HG03064 (cell line): ENCODE results near the gene COL15A1.
"Not testable (repeated sequence)": the region's sequence is repeated elsewhere in the genome, so short reads cannot be mapped to it uniquely, and the experiment has no call there.

Experiments used
- ATAC-seq: cut with Tn5 transposase; IDR thresholded peaks from one replicate; pipeline ENCODE4 v1.9.1; 2021; ENCODE audit warnings: low read depth; ENCODE audit not compliant: unreplicated experiment

COL15A1 gene

DNA sequence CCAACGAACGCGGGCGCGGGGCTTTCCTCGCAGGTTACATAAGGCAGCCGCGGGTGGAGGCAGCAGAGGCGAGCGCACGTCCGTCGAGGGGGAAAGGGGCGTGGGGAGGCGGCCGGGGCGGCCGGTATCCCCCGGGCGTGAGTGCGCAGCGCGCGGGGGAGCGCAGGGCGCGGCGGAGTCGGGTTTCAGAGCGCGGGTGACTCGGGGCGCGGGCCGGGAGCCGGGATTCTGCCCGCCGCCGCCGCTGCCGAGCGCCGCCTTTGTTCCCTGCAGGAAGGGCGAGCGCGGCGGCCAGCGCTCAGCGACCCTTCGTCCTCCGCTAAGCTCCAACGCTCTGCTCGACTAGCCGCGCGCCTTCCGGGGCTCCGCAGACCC lies at the start of gene COL15A1:
Gene COL15A1, plus strand, starts transcription at position 226 of the 375 bp plus-strand sequence. CDS start 155 bp downstream, outside the sequence.
- ATAC-seq = no peak

DNA sequence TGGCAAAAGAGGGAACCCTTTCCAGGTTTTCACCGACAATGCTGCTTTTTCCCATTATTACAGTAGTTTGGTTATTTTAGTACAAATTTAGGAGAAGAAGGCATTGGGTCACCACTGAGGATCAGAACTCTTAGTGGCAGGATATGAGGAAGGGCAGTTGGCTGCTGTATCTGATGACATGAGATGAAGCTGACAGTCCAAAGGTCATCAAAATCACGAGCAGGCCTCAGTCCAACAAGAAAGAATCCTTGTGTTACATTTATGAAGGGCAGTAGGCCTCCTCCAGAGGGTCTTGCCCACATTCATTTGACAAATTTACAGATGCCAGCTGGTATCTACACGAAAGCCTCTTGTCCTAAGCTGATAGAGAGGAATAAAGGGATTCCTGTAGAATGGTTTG lies 49.5 kb upstream of the COL15A1 start:
- no peak for ATAC-seq

DNA sequence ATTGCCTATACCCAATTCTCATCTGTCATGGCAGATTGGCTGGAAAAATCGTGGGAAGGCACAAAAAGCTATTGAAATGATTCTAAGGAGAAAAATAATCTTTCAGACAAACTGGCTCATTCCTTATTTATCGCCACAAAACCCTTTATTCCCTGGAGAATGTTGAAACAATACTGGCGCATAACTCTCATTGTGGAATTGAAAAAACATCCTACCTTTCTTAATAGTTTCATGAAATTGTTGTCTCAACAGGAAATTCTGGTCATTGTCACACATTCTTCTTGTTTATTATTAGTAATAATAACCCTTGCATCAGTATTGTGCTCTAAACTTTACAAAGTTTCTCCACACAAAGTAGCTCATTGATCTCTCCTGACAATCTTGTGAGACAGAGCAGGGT lies 48.9 kb upstream of the COL15A1 start:
- ATAC-seq = no peak

DNA sequence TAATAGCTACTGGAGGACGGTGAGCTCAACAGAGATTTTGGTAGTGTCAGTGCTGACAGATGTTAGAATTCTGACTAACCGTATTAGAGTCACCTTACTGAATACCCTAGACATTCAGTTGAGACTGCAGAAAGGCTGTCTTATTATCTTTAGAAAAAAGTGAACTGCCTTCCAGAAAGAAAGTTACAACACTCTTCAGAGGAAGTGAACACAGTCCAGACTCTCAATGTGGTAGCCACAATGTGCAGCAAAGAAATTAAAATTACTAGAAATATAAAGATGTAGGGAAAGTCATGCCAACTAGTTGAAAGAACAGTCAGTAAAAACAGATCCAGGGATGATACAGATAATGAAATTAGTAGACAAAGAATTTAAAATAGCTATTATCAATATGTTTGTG lies 47.1 kb upstream of the COL15A1 start:
- ATAC-seq = no peak

DNA sequence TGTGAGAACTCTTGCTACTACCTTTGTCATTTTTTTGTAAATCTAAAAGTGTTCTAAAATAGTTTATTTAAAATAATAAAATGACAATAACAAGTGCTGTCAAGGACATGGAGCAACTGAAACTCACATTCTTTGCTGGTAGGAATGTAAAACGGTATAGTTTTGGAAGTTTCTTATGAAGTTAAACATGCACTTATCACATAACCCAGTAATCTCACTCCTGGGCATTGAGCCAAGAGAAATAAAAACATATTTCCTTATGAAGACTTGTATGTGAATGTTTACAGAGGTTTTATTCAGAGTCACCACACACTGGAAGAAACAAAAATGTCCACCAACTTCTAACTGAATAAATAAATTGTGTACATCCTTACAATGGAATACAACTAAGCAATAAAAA lies 46.0 kb upstream of the COL15A1 start:
- no peak for ATAC-seq

DNA sequence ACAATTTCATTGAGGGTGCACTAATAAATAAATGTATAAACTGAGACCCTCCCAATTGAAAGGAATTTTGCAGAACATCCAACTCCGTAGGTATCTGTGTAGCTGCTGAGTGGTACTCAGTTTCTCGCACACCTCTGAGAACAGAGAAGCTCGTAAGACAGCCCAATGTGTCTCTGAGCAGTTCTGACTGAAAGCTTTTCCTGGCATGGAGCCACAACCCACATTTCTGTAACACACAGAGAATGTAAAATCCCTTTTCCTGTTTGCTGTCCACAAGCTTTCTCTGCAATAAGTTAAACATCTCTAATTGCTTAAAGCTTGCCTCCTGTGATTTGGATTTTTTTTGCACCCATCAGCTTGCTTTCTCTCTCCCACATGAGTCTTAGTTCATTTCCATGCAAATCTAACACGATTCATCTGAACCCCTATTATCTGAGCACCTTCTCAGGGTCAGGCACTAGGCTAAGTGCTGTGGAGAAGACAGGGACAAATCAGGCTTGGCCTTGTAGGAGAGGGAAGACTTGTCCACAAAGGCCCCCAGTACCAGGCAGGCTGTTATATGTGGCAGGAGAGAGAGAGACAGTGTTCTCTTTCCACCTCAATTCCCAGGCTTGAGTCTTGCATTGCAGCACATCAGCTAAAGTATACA lies 44.2 kb upstream of the COL15A1 start:
- no peak for ATAC-seq

DNA sequence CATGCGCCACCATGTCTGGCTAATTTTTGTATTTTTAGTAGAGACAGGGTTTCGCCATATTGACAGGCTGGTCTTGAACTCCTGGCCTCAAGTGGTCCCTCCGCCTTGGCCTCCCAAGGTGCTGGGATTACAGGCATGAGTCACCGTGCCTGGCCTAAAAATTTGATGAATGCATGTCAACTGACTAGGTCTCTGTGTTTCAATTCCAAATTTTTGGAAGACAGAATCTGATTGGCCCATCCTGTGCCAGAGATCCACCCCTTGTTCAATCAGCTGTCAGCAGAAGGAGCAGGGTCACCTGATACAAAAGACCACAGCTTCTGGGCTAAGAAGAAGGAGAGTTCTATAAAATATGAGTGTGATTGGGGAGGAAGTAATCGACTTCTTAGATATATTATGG lies 43.5 kb upstream of the COL15A1 start:
- no peak for ATAC-seq

DNA sequence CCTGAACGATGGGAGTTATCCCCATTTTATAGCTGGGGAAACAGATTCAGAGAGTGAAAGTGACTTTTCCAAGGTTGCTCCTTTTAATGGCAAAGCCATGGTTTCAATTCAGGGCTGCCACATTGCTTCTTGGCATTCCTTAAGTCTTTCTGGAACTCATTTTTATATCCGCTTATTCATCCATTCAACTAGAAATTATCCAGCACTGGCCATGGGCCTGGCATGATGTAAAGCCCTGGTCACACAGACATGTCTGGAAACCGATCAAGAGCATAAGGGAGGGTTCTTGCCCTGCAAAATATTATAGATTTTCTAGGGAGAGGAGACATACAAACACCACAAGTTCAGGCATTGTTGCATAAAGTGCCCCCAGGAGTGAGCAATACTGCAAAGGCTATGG lies 43.0 kb upstream of the COL15A1 start:
- ATAC-seq = no peak

DNA sequence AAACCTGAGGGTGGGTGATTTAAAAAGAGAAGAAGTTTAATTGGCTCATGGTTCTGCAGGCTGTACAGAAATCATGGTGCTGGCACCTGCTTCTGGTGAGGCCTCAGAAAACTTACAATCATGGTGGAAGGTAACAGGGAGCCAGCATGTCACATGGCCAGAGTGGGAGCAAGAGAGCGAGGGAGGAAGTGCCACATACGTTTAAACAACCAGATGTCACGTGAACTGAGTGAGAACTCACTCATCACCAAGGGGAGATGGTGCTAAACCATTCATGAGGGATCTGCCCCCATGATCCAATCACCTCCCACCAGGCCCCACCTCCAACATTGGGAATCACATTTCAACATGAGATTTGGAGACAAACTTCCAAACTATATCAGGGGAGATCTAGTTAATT lies 41.9 kb upstream of the COL15A1 start:
- not testable (repeated sequence) for ATAC-seq

DNA sequence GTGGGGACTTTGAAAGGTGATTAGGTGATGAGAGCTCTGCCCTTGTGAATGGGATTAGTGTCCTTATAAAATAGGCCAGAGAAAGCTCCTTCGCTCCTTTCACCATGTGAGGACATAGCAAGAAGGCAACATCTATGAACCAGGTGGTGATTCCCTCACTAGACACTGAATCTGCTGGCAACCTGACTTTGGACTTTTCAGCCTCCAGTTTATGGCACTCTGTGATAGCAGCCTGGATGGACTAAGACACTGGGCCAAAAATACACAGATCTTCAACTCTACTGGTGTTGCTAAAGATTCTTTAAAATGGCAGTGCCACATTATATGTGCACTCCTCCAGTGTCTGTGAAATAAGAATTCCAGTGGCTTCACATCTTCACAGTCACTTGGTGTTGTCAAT lies 41.2 kb upstream of the COL15A1 start:
- ATAC-seq = no peak

DNA sequence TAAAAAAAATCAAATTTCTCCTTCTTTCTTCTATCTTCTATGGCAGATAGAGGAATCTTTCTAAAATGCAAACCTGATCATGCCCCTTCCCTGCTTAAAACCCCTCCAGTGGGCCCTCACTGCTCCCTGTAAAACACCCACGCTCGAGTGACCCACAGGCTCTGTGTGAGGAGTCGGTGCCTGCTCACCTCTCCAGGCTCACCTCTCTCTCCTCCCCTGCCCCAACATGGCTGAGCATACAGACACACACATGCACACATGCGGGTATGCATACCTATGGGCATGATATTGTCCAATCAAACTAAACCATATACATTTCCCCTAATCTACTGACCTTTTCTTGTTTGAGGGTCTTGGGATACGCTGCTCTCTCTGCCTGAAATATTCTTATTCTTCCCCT lies 40.8 kb upstream of the COL15A1 start:
- no peak for ATAC-seq

DNA sequence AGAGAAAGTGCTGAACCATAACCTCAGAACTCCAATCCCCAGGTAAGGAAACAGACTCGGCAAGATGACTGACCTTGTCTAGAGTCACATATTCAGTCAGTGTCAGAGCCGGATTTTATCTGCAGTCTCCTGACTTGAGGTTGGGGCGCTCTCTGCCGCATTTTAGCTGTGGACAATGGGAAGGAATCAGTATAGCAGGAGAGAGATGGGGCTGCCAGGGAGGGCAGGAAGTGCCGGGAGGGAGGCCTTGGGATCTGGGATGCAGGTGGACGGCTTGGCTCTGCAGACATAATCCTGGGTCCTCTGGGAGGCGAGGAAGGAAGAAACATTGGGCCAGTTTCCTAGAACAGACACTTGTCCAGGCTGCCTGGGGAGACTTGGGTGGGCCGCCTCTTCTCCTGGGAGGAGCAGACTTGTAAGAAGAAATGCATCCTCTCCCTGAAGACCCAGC lies 39.7 kb upstream of the COL15A1 start:
- ATAC-seq = no peak

DNA sequence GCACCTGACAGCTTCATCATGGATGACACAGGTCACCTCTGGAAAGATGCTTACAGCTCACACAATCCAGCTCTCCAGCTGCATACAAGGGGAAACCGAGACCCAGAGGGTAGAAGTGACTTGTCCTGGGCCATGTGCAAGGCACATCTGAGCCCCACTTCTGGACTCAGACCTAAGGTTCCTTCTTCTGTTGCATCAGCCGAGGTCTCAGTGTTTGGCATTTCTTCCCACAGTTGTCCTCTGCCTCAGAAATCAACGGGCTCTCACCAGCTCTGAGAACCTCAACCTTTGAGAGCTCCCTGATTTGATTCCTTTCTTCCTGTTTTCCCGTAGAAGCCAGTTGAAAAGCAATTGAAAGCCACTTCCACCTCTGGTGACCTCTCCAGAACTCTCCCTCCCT lies 38.7 kb upstream of the COL15A1 start:
- ATAC-seq = no peak

DNA sequence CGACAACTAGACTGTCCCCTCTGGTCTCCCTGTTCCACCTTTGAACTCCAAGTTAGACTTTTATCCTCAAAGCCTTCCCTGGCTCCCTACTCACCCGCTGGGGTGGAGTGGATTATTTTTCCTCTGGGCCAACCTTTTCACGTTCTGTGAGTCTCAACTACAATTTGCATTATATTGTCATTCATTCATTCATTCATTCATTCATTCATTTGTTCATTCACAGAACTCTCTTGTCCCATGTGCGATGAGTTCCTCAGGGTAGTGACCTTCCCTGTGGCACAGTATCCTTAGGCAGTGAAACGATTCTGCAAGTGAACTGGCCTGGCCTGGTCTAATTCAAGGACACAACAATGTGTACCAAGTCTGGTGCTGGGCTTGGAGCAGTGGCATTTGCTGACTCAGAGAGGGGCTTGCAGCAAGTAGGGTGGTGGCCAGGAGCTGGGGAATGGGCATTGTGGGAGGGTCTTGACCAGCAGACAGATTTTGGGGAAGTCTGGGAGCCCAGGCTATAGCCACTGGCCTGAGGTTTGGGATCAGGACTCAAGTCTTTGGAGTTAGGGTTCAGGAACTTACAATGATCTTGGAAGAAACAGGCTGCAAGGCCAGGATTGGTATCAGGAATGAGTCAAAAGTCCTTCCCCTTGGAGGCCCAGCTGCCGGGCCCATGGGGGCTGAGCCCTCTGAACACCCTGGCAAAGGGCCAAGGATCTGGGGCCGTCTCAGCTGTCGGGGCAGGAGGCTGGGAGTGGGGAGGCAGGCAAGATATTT lies 37.2 kb upstream of the COL15A1 start:
- no peak for ATAC-seq

DNA sequence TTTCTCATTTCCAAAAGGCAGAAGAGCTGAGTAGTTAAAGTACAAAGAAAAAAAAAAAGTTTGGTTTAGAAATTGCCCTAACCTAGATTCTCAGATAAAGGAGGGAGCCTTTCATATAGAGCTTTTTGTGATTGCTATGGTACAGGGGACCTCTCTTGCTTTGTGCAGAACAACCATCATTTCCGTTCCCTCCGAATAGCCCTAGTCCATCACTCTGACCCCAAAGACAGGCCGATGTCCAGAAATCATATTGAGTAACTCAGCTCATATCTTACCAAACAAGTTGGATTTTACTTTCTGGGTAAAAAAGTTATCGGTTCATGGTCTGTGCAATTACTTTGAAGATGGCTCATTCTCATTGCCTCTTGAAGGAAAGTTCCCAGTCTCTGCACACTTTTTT lies 36.7 kb upstream of the COL15A1 start:
- ATAC-seq = no peak

DNA sequence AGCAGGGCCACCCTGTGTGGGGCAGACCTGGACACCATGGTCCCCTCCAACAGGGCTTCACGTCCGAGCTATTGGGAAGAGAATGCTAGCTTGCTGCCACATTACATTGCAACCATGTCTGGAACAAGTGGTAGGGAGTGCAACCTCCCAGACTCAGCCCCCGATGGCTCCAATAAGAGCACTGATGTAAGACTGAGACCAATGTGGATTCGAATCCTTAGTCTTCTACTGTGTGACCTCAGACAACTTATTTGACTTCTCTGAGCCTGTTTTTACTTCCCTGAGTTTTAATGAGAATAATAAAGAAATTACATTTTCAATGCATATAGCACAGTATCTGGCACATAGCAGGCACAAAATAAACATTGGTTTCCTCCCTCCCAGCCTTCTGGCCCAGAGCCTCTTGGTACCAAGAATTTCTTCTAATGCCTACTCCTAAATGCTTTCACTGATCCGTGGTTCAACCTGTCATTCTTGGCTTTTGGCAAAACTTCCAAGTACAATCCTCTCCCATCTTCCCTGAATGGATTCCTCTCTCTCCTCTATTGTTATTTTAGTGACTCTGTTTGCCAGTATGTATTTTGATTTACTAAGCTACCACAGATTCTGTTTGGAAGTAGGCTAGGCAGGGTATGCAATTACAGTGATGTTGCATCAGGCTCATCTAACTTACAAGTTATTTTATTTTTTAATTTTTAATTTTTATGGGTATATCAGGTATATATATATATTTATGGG lies 34.6 kb upstream of the COL15A1 start:
- ATAC-seq = no peak

DNA sequence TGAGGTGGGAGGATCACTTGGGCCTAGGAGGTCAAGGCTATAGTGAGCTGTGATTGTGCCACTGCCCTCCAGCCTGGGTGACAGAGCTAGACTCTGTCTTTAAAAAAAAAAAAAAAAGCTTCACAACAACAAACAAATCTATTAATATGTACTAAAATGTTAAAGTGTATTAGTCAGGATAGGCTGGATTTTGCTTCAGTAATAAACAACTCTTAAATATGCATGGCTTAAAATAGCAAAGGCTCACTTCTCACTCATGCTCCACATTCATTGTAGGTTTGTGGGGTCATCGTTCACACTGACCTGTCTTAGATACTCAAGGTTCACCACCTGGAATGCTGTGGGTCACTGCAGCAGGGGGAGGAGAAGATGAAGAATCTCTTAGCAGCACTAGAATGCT lies 33.8 kb upstream of the COL15A1 start:
- no peak for ATAC-seq

DNA sequence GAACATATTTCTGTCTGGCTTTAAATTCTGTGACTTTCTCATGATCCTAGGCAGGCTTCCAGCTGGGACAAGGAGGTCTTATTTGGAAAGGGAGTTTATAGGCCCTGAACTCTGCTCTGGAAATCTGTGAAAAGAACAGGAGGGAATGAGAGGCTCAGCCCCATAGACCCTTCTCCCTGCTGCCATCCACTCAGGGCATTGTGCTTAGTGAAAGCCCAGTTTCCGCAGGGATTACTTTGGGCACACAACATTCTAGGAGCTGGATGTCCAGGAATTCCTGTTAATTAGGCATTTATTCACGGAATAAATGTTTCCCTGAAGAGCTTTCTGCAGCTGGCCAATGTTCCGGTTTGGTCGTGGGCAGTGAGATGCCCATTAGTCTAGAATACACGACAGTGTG lies 32.7 kb upstream of the COL15A1 start:
- ATAC-seq = no peak

DNA sequence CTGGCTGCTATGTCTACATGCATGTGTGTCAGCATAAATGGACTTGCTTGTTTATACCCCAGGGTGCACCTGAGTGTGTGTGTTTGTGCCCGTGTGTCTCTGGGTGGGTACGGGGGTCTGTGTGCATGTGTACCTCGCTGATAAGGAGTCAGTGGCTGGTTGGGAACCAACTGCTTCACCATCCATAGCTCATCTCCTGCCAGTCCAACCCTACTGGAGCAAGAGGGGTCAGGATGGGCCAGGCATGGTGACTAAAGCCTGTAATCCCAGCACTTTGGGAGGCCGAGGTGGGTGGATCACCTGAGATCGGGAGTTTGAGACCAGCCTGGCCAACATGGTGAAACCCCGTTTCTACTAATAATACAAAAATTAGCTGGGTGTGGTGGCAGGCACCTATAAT lies 32.0 kb upstream of the COL15A1 start:
- not testable (repeated sequence) for ATAC-seq

DNA sequence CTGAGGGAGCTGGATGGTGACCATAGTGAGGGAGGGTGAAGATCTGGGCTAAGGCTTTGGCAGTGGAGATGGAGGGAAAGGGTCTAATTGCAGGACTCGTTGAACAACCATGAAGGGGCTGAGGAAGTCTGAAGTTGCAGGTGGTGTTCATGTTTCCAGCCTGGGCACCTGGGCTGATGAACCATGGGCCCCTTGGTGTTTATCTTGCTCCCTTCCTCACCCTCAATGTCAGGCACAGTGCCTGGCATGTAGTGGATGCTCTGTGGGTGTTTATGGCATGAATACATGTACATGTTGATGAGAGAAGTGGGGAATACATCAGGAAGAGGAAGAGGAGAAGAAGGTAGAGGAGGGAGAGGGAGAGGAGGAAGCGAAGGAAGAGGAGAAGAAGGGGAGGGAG lies 31.3 kb upstream of the COL15A1 start:
- ATAC-seq = no peak

DNA sequence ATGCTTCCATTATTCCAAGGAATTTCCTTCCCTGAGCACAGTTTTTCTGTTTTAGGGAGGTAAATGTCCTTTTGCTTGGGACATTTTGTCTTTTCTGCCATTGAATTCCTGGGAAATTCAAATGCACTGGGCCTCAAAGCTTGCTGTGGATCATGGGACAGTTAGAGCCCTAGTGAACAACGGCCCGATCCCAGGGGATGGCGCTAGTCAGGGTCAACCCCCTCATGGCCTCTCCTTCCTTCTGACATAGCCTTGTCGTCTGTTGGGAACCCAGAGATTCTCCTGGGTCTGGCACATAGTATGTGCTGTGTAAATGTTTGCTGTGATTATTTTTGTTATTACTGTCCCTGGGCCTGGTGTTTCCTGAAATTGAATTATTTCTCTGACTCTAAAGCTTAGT lies 30.7 kb upstream of the COL15A1 start:
- no peak for ATAC-seq

DNA sequence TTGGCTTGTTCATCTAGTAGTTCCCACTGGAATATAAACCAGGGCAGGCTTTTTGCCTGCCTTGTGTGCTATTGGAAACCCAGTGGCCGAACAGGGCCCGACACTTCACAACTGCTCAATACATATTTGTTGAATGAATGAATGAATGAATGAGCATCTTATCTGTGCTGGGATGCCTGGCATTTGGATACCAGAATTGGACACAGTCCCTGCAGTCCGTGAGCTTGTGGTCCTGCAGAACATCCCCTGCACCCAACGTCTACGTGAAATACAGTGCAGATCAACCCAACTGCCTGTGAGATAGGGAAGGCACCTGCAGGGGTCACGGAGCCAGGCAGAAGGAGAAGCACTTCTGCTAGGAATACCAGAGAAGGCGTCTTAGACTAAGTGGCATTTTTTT lies 30.0 kb upstream of the COL15A1 start:
- no peak for ATAC-seq
